ENCODE data around the gene POU4F1.

Gene POU4F1

DNA sequence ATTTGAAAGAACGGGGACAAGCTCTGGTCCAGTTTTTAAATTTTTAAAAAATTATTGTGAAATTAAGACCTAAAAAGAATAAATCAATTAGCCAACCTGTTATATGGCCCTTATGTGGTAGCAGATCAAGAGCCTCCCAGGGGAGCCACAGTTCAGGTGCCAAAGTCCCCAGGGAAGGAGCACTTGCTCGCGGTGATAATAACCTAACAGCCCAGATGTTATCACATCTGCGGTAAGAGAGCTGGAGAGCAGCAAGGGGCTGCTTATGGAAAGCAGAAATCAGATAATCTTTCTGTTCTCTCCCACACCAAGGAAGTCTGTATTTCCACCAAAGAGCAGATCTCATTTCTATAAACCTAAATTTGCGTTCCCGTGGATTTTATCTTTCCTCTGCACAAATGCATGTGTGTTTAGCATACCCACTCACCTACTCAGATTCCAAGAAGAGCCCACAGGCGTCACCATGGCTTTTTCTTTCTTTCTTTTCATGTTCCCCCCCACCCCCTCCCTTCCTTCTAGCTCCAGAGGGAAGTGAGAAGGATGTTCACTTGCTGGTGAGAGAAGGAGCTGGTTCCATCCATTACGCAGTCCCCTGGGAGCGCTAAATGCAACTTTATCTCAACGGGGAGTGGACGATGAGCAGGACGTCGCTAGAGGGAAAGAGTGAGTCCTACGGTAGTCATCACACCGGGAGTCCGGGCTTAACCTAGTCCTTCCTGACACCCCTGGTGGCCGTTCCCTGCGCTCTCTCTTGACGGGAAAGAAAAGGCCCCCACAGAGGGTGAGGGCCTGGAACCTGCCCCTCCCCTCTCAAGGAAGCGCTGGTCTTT, 1.6 kb upstream of the POU4F1 start:
- H3K4me1 ChIP-seq (ENCODE audit: control insufficient read depth in 1 of 2, insufficient read depth in 1 of 2, low read depth in 1 of 2, low read length in 1 of 2), result peaks cover 49 to 60% of the 10 kb centered on the region in 2 experiments
- no peaks in the 10 kb centered on the region for H3K36me3 ChIP-seq
- TF ChIP-seq, protein P1, sequence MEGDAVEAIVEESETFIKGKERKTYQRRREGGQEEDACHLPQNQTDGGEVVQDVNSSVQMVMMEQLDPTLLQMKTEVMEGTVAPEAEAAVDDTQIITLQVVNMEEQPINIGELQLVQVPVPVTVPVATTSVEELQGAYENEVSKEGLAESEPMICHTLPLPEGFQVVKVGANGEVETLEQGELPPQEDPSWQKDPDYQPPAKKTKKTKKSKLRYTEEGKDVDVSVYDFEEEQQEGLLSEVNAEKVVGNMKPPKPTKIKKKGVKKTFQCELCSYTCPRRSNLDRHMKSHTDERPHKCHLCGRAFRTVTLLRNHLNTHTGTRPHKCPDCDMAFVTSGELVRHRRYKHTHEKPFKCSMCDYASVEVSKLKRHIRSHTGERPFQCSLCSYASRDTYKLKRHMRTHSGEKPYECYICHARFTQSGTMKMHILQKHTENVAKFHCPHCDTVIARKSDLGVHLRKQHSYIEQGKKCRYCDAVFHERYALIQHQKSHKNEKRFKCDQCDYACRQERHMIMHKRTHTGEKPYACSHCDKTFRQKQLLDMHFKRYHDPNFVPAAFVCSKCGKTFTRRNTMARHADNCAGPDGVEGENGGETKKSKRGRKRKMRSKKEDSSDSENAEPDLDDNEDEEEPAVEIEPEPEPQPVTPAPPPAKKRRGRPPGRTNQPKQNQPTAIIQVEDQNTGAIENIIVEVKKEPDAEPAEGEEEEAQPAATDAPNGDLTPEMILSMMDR (IDR thresholded peaks at IDR 0.05), result no peak
- no peak overlapping the region for H3K4me3 ChIP-seq (ENCODE audit: low read depth in 1 of 2, low read length in 1 of 2)
- H3K9me3 ChIP-seq, result no peaks in the 10 kb centered on the region
- peaks cover 97% of the 10 kb centered on the region for H3K27me3 ChIP-seq
- H3K27ac ChIP-seq, result no peak overlapping the region

DNA sequence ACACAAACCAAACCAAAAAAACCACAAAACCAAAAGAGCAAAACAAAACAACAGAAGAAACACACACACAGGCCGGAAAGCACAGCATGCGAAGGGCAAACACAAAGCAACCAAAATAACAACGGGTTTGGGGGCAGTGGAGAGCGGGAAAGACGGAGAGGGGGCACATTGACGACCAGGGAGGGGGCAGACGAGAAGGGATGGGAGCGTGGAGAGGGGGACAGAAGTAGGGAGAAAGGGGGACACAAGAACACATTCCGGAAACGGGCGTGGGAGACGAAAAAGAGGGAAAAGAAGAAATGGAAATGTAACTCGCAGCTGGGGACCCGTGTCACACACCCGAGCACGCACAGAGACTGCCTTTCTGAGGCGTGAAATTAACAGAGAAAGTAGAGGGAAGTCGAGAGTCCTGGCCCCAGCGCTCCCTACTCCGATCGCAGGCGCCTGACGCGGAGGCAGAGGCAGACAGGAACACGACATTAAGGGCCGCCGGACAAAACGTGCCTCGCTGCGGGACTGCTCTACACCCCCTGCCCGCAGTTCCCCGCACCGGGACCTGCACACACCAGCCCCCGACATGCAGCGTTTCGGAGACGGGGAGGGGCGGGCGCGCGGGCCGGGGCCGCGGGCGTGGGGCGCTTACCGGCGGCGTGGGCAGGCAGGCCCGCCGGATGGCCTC, 652 bp downstream of the POU4F1 start:
- H3K4me3 ChIP-seq (ENCODE audit: low read depth in 1 of 2, low read length in 1 of 2), result peak overlapping the region; percentile 46 to 59
- no peaks in the 10 kb centered on the region for H3K9me3 ChIP-seq
- TF ChIP-seq, protein P1 (IDR thresholded peaks at IDR 0.05), result no peak
- peaks cover 35 to 47% of the 10 kb centered on the region in 2 experiments for H3K4me1 ChIP-seq (ENCODE audit: control insufficient read depth in 1 of 2, insufficient read depth in 1 of 2, low read depth in 1 of 2, low read length in 1 of 2)
- H3K27me3 ChIP-seq, result peaks cover 97% of the 10 kb centered on the region
- no peak overlapping the region for H3K27ac ChIP-seq
- H3K36me3 ChIP-seq, result no peaks in the 10 kb centered on the region

DNA sequence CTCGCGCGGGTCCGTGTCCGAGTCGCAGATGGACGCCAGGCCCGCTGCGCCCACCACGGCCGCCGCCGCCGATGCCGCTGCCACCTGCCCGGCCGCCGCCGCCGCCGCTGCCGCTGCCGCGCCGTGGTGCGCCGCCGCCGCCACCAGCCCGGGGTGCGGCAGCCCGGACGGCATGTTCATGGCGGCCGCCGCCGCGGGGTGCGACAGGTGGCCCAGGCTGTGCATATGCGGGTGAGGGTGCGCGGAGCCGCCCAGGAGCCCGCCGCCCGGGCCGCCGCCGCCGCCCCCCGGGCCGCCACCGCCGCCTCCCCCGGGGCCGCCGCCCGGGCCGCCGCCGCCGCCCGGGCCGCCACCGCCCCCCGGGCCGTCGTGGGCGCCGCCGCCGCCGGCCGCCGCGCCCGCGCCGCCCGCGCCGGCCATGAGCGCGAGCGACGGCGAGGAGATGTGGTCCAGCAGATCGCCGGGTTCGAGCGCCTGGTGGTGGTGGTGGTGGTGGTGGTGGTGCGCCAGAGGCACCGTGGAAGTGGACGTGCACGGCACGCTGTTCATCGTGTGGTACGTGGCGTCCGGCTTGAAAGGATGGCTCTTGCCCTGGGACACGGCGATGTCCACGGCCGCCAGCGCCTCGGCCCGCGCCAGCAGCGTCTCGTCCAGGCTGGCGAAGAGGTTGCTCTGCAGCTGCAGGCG, 1.3 kb downstream of the POU4F1 start:
- peak overlapping the region; percentile 2 to 59 for H3K4me3 ChIP-seq (ENCODE audit: low read depth in 1 of 2, low read length in 1 of 2)
- peaks cover 97% of the 10 kb centered on the region for H3K27me3 ChIP-seq
- TF ChIP-seq, protein P1 (IDR thresholded peaks at IDR 0.05), result no peak
- H3K9me3 ChIP-seq, result no peaks in the 10 kb centered on the region
- H3K27ac ChIP-seq, result no peak overlapping the region
- peaks cover 31 to 43% of the 10 kb centered on the region in 2 experiments for H3K4me1 ChIP-seq (ENCODE audit: control insufficient read depth in 1 of 2, insufficient read depth in 1 of 2, low read depth in 1 of 2, low read length in 1 of 2)
- H3K36me3 ChIP-seq, result no peaks in the 10 kb centered on the region

DNA sequence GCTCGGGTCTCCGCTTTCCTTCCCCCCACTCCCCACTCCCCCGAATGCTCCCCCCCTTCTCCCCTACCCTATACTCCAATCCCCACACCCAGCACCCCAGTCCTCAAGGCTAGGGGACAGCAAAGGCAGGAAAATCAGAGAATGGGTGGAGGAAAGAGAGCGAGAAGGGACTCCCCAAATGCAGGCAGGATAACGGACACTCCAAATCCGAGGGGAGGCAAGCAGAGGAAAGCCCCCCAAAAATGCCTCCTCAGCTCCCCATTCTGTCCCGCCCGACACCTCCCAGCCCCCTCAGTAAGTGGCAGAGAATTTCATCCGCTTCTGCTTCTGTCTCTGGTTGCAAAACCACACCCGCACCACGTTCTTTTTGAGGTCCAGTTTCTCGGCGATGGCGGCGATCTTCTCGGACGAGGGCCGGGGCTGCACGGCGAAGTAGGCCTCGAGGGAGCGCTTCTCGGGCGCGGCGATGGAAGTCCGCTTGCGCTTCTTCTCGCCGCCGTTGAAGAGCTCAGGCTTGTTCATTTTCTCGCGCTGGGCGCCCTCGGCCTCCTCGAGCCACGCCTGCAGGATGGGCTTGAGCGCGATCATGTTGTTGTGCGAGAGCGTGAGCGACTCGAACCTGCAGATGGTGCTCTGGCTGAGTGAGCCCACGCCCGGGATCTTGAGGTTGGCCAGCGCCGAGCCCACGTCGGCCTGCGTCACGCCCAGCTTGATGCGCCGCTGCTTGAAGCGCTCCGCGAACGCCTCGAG, 2.1 kb downstream of the POU4F1 start:
- peaks cover 38 to 49% of the 10 kb centered on the region in 2 experiments for H3K4me1 ChIP-seq (ENCODE audit: control insufficient read depth in 1 of 2, insufficient read depth in 1 of 2, low read depth in 1 of 2, low read length in 1 of 2)
- no peaks in the 10 kb centered on the region for H3K36me3 ChIP-seq
- no peaks in the 10 kb centered on the region for H3K9me3 ChIP-seq
- H3K4me3 ChIP-seq (ENCODE audit: low read depth in 1 of 2, low read length in 1 of 2), result peak overlapping the region; percentile 37 to 55
- TF ChIP-seq, protein P1 (IDR thresholded peaks at IDR 0.05), result no peak
- H3K27ac ChIP-seq, result no peak overlapping the region
- H3K27me3 ChIP-seq, result peaks cover 97% of the 10 kb centered on the region

DNA sequence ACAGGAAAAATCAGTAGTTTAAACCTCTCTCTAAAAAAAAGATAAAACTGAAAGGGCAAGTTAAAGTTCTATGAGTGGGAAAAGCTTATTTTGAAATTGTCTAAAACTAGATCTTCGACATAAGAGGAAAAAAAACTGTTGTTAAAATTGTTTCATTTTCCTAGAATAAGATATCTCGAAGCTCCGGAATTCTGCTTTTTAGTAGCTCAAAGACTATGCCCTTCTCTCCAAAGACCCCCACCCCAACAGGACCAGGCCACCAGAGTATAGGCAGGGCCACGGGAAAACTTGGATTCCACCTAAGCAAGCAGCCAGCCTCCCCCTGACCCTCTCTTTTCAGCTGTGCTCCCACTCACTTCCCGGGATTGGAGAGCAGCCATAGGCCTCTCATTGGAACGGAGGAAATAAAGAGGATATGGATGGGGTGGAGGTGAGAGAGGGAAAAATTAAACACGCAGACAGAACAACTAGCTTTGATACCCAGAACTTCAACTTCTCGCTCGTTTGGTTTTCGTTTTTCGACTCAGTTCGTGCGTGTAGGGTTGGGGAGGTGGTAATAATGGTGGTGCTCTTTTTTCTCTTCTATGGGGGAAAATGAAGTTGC, 3.0 kb downstream of the POU4F1 start:
- Histone ChIP-seq H3K36me3 (no peaks in the 10 kb centered on the region), H3K27me3 (peaks cover 97% of the 10 kb centered on the region), H3K27ac (no peak overlapping the region), H3K4me1 (ENCODE audit: control insufficient read depth in 1 of 2, insufficient read depth in 1 of 2, low read depth in 1 of 2, low read length in 1 of 2) (peaks cover 47 to 58% of the 10 kb centered on the region in 2 experiments), H3K4me3 (ENCODE audit: low read depth in 1 of 2, low read length in 1 of 2) (no peak overlapping the region), H3K9me3 (no peaks in the 10 kb centered on the region)
- TF ChIP-seq, protein P1 (IDR thresholded peaks at IDR 0.05), result no peak

Measured in neutrophil (primary cell).